HG02970 (cell line): ENCODE data around the gene STIM1.
"Not testable (repeated sequence)": the region's sequence is repeated elsewhere in the genome, so short reads cannot be mapped to it uniquely, and the experiment has no call there.

ENCODE experiments used
- ATAC-seq: cut with Tn5 transposase; IDR thresholded peaks from one replicate; pipeline ENCODE4 v1.9.1; 2021; ENCODE audit warnings: mild to moderate bottlenecking, moderate library complexity, moderate number of reproducible peaks; ENCODE audit not compliant: unreplicated experiment, low FRiP score

STIM1 gene

GRCh38 chr11:3996651-3997050 is 141.2 kb downstream of the STIM1 start:
- ATAC-seq, result no peak

- ATAC-seq, result not testable (repeated sequence)
Observed at GRCh38 chr11:4004753-4005152, 149.3 kb downstream of the STIM1 start.

- no peak for ATAC-seq
Observed at GRCh38 chr11:4006946-4007680, 151.6 kb downstream of the STIM1 start.

- ATAC-seq, result no peak
Observed at GRCh38 chr11:4008116-4008515, 152.7 kb downstream of the STIM1 start.

DNA sequence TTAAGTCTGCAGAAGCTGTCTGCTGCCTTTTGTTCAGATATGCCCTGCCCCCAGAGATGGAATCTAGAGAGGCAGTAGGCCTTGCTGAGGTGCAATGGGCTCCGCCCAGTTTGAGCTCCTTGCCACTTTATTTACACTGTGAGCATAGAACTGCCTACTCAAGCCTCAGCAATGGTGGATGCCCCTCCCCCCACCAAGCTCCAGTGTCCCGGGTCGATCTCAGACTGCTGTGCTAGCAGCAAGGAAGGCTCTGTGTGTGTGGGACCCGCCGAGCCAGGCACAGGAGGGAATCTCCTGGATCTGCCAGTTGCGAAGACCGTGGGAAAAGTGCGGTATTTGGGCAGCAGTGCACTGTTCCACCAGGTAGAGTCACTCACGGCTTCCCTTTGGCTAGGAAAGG is 161.1 kb downstream of the STIM1 start:
- ATAC-seq, result not testable (repeated sequence)

DNA sequence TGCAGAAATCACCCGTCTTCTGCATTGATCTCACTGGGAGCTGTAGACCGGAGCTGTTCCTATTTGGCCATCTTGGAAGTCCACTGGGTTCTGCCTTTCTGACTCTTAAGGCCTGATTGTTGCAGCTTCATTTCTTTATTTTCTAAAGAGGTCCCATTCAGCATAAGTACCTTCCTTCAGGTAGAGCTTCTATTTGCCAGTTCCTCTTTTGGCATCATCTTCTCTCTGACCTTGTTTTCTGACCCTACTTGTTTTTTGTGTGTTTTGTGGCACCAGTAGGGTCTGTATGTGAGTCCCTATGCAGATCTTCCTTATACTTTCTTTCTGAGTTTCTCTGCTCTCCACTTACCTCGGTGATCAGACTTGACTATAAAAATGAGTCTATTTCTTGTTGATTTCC is 161.7 kb downstream of the STIM1 start:
- no peak for ATAC-seq

DNA sequence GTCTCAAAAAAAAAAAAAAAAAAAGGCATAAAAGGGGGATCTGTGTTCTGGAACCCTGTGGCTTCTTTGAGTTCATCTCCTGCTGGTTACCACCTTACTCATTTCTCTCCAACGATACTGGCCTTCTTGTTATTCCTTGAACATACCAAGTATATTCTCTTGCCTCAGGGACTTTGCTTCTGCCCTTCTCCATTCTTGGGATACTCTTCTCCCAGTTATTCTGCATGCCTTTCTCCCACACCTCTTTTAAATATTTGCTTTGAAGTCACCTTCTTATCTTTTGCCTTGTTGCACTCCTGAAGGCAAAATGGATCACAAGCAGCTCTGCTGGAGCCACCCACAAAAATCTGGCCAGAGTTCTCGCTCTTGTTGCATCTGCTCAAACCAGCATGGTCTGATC is 163.2 kb downstream of the STIM1 start:
- no peak for ATAC-seq

GRCh38 chr11:4019891-4020290 is 164.4 kb downstream of the STIM1 start:
- ATAC-seq, result no peak

GRCh38 chr11:4022669-4023068 is 167.2 kb downstream of the STIM1 start:
- ATAC-seq, result no peak

- no peak for ATAC-seq
Observed at GRCh38 chr11:4025248-4025966, 169.9 kb downstream of the STIM1 start.

- ATAC-seq, result no peak
Observed at GRCh38 chr11:4025967-4026324, 170.5 kb downstream of the STIM1 start.

DNA sequence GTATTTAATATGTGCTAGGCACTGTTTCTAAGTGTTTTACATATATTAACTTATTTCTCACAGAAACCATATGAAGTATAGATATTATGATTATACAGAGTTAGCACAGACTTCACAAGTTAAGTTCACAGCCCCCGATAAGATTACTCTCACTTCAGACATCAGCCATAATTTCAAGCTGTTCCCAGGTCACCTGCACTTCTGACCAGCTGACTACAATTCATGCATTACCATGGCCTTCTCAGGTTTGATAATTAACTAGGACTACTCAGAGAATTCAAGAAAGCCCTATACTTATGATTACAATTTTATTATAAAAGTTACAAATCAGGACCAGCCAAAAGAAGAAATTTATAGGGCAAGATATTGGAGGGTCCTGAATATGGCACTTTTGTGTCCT is 170.9 kb downstream of the STIM1 start:
- no peak for ATAC-seq

GRCh38 chr11:4027746-4028145 is 172.3 kb downstream of the STIM1 start:
- ATAC-seq, result no peak

GRCh38 chr11:4030197-4030596 is 174.7 kb downstream of the STIM1 start:
- ATAC-seq, result no peak

DNA sequence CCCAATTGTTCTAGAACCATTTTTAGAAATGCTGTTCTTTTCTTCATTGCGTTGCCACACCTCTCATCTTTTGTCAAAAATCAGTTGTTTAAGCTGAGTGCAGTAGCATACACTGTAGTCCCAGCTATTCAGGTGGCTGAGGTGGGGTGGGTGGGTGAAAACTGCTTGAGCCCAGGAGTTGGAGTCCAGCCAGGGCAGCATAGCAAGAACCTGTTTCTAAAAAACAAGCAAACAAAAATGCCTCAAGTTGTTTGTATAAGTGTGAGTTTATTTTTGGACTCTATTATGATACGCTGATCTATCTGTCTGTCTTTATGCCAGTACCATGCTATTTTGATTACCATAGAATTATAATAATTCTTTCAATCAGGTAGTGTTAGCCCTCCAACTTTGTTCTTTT is 176.6 kb downstream of the STIM1 start:
- no peak for ATAC-seq

DNA sequence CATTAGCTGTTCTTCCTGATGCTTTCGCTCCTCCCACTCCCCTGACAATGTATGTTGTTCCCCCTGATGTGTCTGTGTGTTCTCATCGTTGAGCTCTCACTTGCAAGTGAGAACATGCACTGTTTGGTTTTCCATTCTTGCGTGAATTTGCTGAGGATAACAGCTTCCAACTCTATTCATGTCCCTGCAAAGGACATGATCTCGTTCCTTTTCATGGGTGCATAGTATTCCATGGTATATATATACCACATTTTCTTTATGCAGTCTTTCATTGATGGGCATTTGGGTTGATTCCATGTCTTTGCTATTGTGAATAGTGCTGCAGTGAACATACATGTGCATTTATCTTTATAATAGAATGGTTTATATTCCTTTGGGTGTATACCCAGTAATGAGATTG is 180.5 kb downstream of the STIM1 start:
- no peak for ATAC-seq

DNA sequence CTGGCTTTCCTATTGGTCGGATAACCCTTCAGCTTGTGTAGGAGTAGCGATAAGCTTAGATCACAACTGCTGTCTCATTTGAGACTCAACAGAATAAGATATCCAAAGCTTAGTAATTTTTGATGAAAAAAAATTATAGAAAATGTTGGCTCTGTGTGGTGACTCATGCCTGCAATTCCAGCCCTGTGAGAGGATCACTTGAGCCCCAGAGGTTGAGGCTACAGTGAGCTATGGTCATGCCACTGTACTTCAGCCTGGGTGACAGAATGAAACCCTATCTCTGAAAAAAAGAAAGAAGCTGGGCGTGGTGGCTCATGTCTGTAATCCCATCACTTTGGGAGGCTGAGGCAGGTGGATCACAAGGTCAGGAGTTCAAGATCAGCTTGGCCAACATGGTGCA is 183.5 kb downstream of the STIM1 start:
- no peak for ATAC-seq

DNA sequence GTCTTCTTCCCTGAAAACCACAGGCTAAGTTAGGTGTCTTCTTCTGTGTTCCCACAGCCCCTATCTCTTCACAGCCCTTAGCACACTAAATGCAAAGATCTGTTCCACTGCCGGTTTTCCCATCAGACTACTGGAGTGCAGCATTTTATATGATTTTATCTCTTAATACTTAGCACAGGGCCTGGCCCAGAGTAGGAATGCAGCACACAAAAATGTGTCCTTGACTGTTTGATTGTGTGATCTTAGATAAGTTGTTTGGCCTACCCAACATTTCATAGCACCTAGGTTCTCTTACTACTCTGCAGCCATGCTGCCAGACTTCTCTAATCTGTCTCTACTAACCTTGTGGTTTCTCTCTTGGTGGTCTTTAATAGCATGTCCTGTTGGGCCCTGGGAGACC is 185.0 kb downstream of the STIM1 start:
- ATAC-seq, result no peak

GRCh38 chr11:4041731-4042391 is 186.4 kb downstream of the STIM1 start:
- no peak for ATAC-seq

DNA sequence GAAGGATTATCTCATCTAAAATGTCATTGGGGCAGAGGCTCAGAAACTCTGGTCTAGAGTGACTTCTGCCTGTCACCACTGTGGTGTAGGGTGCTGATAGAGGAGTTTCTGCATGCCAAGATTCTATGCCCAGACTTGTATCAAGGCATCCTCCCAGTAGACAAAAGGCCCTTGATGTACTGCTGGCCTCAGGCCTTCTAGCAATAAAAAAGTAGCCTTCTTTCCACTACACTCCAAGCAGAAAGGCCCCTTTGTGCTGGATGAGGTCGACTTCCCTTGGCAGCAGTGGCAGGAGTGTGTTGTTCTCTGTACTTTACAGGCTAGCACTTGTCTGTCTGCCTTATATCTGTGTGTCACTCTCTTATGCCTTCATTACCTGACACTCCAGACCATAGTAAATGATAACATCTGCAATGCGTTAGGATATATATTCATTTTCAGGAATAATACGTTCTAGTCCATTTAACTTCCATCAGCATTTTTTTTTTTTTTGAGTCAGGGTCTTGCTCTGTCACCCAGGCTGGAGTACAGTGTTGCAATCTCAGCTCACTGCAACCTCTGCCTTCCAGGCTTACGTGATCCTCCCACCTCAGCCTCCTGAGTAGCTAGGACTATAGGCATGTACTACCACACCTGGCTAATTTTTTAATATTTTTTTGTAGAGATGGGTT is 189.6 kb downstream of the STIM1 start:
- ATAC-seq, result no peak

GRCh38 chr11:4048340-4048739 is 192.9 kb downstream of the STIM1 start:
- ATAC-seq, result no peak
